B cell (primary cell): ENCODE results near the gene CDH20. TPM values are rescaled to one million over a fixed set of nuclear protein-coding genes. Genes with fewer than 3 reads are reported as not detected.

ENCODE experiments used
- ATAC-seq: fragments of 200-7000 bp; cut with Tn5 transposase; one replicate; pipeline ENCODE4 v1.10.0; 2021; ENCODE audit warnings: low read depth, mild to moderate bottlenecking, moderate number of reproducible peaks, moderate library complexity
- CTCF ChIA-PET: fragments of 350-600 bp; sonication (Branson Sonifier 250); formaldehyde crosslinking; loops from one replicate; lab custom pipeline; 2021; ENCODE audit warnings: antibody characterized with exemption, inconsistent platforms; lab: Charles Lee
- POLR2A ChIA-PET: fragments of 350-600 bp; sonication (Branson Sonifier 250); formaldehyde crosslinking; loops from one replicate; lab custom pipeline; 2021; ENCODE audit warnings: antibody characterized with exemption; lab: Charles Lee
- DNase-seq: peaks from one replicate; pipeline ENCODE4 v3.0.0; 2013
- H2AFZ ChIP-seq: 2 replicates; pipeline ENCODE4 v1.6.1; 2012; ENCODE audit warnings: mild to moderate bottlenecking, low read depth, low read length; ENCODE audit not compliant: insufficient read depth, poor library complexity, severe bottlenecking
- H3K27ac ChIP-seq, 2 donors: 1 replicate in 1 of 2; 2 replicates in 1 of 2; pipeline ENCODE4 v1.5.1; 2012 to 2013; ENCODE audit warnings: low read length in 2 of 2, mild to moderate bottlenecking in 2 of 2, moderate library complexity in 1 of 2
- H3K27me3 ChIP-seq, 4 experiments: fragments of 200-600 bp in 1 of 4; sonication (generic) in 1 of 4; replicated peaks in 1 of 4; 1 replicate in 2 of 4; 2 replicates in 2 of 4; pipeline versions ENCODE4 v1.6.1 to v1.7.0; 2013 to 2016; ENCODE audit warnings: low read length in 3 of 4, mild to moderate bottlenecking in 2 of 4, mixed read lengths in 1 of 4, moderate library complexity in 1 of 4; ENCODE audit not compliant: insufficient read depth in 4 of 4, control insufficient read depth in 3 of 4; ENCODE audit errors: control extremely low read depth in 1 of 4
- H3K36me3 ChIP-seq, 2 experiments: replicated peaks in 1 of 2; 1 replicate in 1 of 2; 2 replicates in 1 of 2; pipeline versions ENCODE4 v1.6.1 to v1.7.1; 2013; ENCODE audit warnings: low read length in 1 of 2; ENCODE audit not compliant: insufficient read depth in 2 of 2, control insufficient read depth in 1 of 2; ENCODE audit errors: control extremely low read depth in 1 of 2, extremely low read depth in 1 of 2
- H3K4me1 ChIP-seq, 2 donors: fragments of 200-600 bp in 1 of 2; sonication (generic) in 1 of 2; 1 replicate in 1 of 2; 2 replicates in 1 of 2; pipeline versions ENCODE4 v1.5.1 to v1.6.1; 2013 to 2017; ENCODE audit warnings: low read length in 2 of 2; ENCODE audit not compliant: control insufficient read depth in 2 of 2, insufficient read depth in 2 of 2
- H3K4me2 ChIP-seq: replicated peaks from 2 replicates; pipeline ENCODE3; 2012; ENCODE audit warnings: mild to moderate bottlenecking, low read depth, low read length; ENCODE audit not compliant: poor library complexity, severe bottlenecking
- H3K4me3 ChIP-seq, 5 experiments: fragments of 200-600 bp in 1 of 5; sonication (generic) in 1 of 5; 1 replicate in 3 of 5; 2 replicates in 2 of 5; pipeline versions ENCODE4 v1.5.1 to v1.7.0; 2011 to 2016; ENCODE audit warnings: low read length in 4 of 5, mild to moderate bottlenecking in 4 of 5, low read depth in 2 of 5, control low read depth in 1 of 5, moderate library complexity in 1 of 5; ENCODE audit not compliant: insufficient read depth in 1 of 5; ENCODE audit errors: control extremely low read depth in 1 of 5, extremely low read depth in 1 of 5
- H3K79me2 ChIP-seq: fragments of 200-600 bp; sonication (generic); one replicate; pipeline ENCODE4 v1.6.0; 2016; ENCODE audit warnings: low read length; ENCODE audit not compliant: control insufficient read depth, insufficient read depth
- H3K9ac ChIP-seq: fragments of 200-600 bp; sonication (generic); 2 replicates; pipeline ENCODE4 v1.6.1; 2017; ENCODE audit warnings: mild to moderate bottlenecking, low read length, moderate library complexity
- H3K9me3 ChIP-seq, 3 donors: one replicate each; pipeline versions ENCODE4 v1.6.1 to v1.7.1; 2013; ENCODE audit warnings: low read length in 2 of 3; ENCODE audit not compliant: control insufficient read depth in 2 of 3, insufficient read depth in 1 of 3; ENCODE audit errors: control extremely low read depth in 1 of 3
- H4K20me1 ChIP-seq: 2 replicates; pipeline ENCODE4 v1.6.0; 2012; ENCODE audit warnings: mild to moderate bottlenecking, low read length; ENCODE audit not compliant: insufficient read depth, control insufficient read depth, poor library complexity, severe bottlenecking
- H3K27ac Mint-ChIP-seq: one replicate; pipeline ENCODE4 v1.8.0; 2021; ENCODE audit warnings: mixed read lengths
- H3K27me3 Mint-ChIP-seq: one replicate; pipeline ENCODE4 v1.8.0; 2021; ENCODE audit warnings: mixed read lengths
- H3K4me1 Mint-ChIP-seq: one replicate; pipeline ENCODE4 v1.8.0; 2021; ENCODE audit warnings: mixed read lengths
- H3K4me3 Mint-ChIP-seq: one replicate; pipeline ENCODE4 v1.8.0; 2021; ENCODE audit warnings: mixed read lengths
- H3K9me3 Mint-ChIP-seq: one replicate; pipeline ENCODE4 v1.8.0; 2022; ENCODE audit warnings: mixed read lengths; ENCODE audit not compliant: insufficient read depth
- CTCF ChIP-seq: fragments of 200-600 bp; IDR thresholded peaks from one replicate; pipeline ENCODE4 v1.8.0; 2022; ENCODE audit warnings: antibody characterized with exemption, mild to moderate bottlenecking
- EZH2 ChIP-seq: IDR thresholded peaks from 2 replicates; pipeline ENCODE4 v1.6.1; 2012; ENCODE audit warnings: borderline replicate concordance, low read depth, mild to moderate bottlenecking, moderate library complexity, low read length; ENCODE audit not compliant: insufficient read depth, poor library complexity, severe bottlenecking
- WGBS: methylation state at CpG from one replicate; pipeline ENCODE4 v1.1.5; 2013; ENCODE audit warnings: missing lambda C conversion rate; ENCODE audit not compliant: insufficient coverage; 5-methylcytosine and 5-hydroxymethylcytosine counted together
- intact Hi-C: fragments of 100-400 bp; cut with micrococcal nuclease; formaldehyde crosslinking; loops from one replicate; pipeline ENCODE4 v1.10.0; 2022
- polyA plus RNA-seq: library from polyadenylated mRNA; depleted of rRNA; stranded (reverse); fragments of >200 nt; gene quantifications from 2 replicates; pipeline ENCODE4 v1.2.3, GENCODE V29; 2012
- total RNA-seq, 2 donors: library from RNA; stranded (reverse); fragments of 120-200 nt in 1 of 2; gene quantifications; 1 replicate in 1 of 2; 2 replicates in 1 of 2; pipeline versions ENCODE4 v1.2.3 to v1.2.4, GENCODE V29; 2013 to 2022

The CDH20 gene
- total and polyA plus RNA-seq, 2 donors (not counting 1 experiment from before 2014, with no cell fraction given): 0.09 TPM; not detected in 1

GRCh38 chr18:61569176-61569892 is 236.1 kb downstream of the CDH20 start:
- Histone ChIP-seq H3K4me3 (no peak overlapping the region), H3K9me3 (peaks cover 0 to 7% (median 0%) of the 10 kb centered on the region in 3 donors), H3K4me2 (no peak overlapping the region), H3K9ac (no peak overlapping the region), H4K20me1 (no peaks in the 10 kb centered on the region), H3K27ac (no peak overlapping the region), H2AFZ (no peak overlapping the region), H3K4me1 (no peaks in the 10 kb centered on the region), H3K36me3 (no peaks in the 10 kb centered on the region), H3K79me2 (no peaks in the 10 kb centered on the region), H3K27me3 (no peaks in the 10 kb centered on the region)
- 87% methylated on average over 8 of the region's 9 CpGs for WGBS
- ChIA-PET POLR2A (no interaction called here), CTCF (no interaction called here)
- TF ChIP-seq CTCF (no peak), EZH2 (no peak)
- Mint-ChIP-seq H3K4me3 (no peak overlapping the region), H3K27ac (no peak overlapping the region), H3K4me1 (no peaks in the 10 kb centered on the region), H3K9me3 (peaks cover 8% of the 10 kb centered on the region), H3K27me3 (peaks cover 4% of the 10 kb centered on the region)
- no peak for ATAC-seq
- no peak for DNase-seq
- intact Hi-C loops: no loop called here

GRCh38 chr18:61570070-61570469 is 236.8 kb downstream of the CDH20 start:
- H3K27me3 ChIP-seq: no peaks in the 10 kb centered on the region
- ChIA-PET CTCF (no interaction called here), POLR2A (no interaction called here)
- H3K36me3 ChIP-seq: no peaks in the 10 kb centered on the region
- H3K27ac ChIP-seq: no peak overlapping the region
- H3K4me1 ChIP-seq: no peaks in the 10 kb centered on the region
- no peak overlapping the region for H3K9ac ChIP-seq
- H3K4me2 ChIP-seq: no peak overlapping the region
- Mint-ChIP-seq H3K27ac (no peak overlapping the region), H3K4me1 (no peaks in the 10 kb centered on the region), H3K27me3 (peaks cover 4% of the 10 kb centered on the region), H3K9me3 (peaks cover 8% of the 10 kb centered on the region), H3K4me3 (no peak overlapping the region)
- H3K79me2 ChIP-seq: no peaks in the 10 kb centered on the region
- 50% methylated on average over 2 of the region's 3 CpGs for WGBS
- ATAC-seq: no peak
- no peak overlapping the region for H3K4me3 ChIP-seq
- H4K20me1 ChIP-seq: no peaks in the 10 kb centered on the region
- TF ChIP-seq CTCF (no peak), EZH2 (no peak)
- peaks cover 0 to 7% (median 0%) of the 10 kb centered on the region in 3 donors for H3K9me3 ChIP-seq
- intact Hi-C loops: no loop called here
- no peak for DNase-seq
- H2AFZ ChIP-seq: no peak overlapping the region
